A673 (cell line): Measurements from ENCODE around the gene ZNF460. TPM values are rescaled to one million over a fixed set of nuclear protein-coding genes. Genes with fewer than 3 reads are reported as not detected.
"Not testable (repeated sequence)": the region's sequence is repeated elsewhere in the genome, so short reads cannot be mapped to it uniquely, and the experiment has no call there.

Source experiments
- BruUV-seq: library from RNA; stranded (reverse); fragments of 400-500 nt; replicated peaks from 2 replicates; lab custom pipeline; 2021; lab: Mats Ljungman, UMichigan
- CTCF ChIA-PET: fragments of 300-600 bp; sonication (Branson Sonifier 250); formaldehyde crosslinking; loops from one replicate; lab custom pipeline; 2022; ENCODE audit warnings: antibody characterized with exemption; lab: Charles Lee
- POLR2A ChIA-PET: fragments of 300-600 bp; sonication (Branson Sonifier 250); formaldehyde crosslinking; loops from one replicate; lab custom pipeline; 2022; ENCODE audit warnings: antibody characterized with exemption; ENCODE audit not compliant: low non-redundant PET; lab: Charles Lee
- DNase-seq: peaks from one replicate; pipeline ENCODE4 v3.0.0-alpha.2; 2015; ENCODE audit warnings: low spot score
- H3K27ac ChIP-seq: fragments of 200-600 bp; sonication (generic); 2 replicates; pipeline ENCODE4 v1.5.1; 2016; ENCODE audit warnings: mixed run types, low read depth, mild to moderate bottlenecking, mixed read lengths, antibody characterized with exemption, low read length; ENCODE audit not compliant: poor library complexity, severe bottlenecking
- H3K27me3 ChIP-seq: fragments of 200-600 bp; sonication (generic); replicated peaks from 2 replicates; pipeline ENCODE4 v1.6.1; 2017; ENCODE audit warnings: mixed run types, low read depth, mild to moderate bottlenecking, mixed read lengths, antibody characterized with exemption, low read length; ENCODE audit not compliant: insufficient read depth, poor library complexity
- H3K36me3 ChIP-seq: fragments of 200-600 bp; sonication (generic); 2 replicates; pipeline ENCODE4 v1.6.1; 2016; ENCODE audit warnings: mixed run types, mild to moderate bottlenecking, mixed read lengths, antibody characterized with exemption, low read length; ENCODE audit not compliant: insufficient read depth, poor library complexity, severe bottlenecking
- H3K4me1 ChIP-seq: fragments of 200-600 bp; sonication (generic); 2 replicates; pipeline ENCODE4 v1.6.1; 2017; ENCODE audit warnings: mixed run types, mild to moderate bottlenecking, mixed read lengths, antibody characterized with exemption, low read length; ENCODE audit not compliant: insufficient read depth, poor library complexity, severe bottlenecking
- H3K4me3 ChIP-seq: fragments of 200-600 bp; sonication (generic); 2 replicates; pipeline ENCODE4 v1.5.1; 2016; ENCODE audit warnings: low read depth, mixed run types, mild to moderate bottlenecking, mixed read lengths, low read length; ENCODE audit not compliant: poor library complexity, severe bottlenecking
- H3K9me3 ChIP-seq: fragments of 200-600 bp; sonication (generic); 2 replicates; pipeline ENCODE4 v1.6.1; 2016; ENCODE audit warnings: mixed run types, low read depth, mild to moderate bottlenecking, mixed read lengths, antibody characterized with exemption, low read length; ENCODE audit not compliant: poor library complexity, severe bottlenecking
- CTCF ChIP-seq: fragments of 300-800, 200-600 bp; sonication (generic); conservative IDR thresholded peaks from 2 replicates; pipeline ENCODE4 v1.5.1; 2017; ENCODE audit warnings: low read depth, mild to moderate bottlenecking, antibody characterized with exemption, low read length, moderate library complexity, mixed read lengths
- EZH2 ChIP-seq: fragments of 200-600 bp; sonication (generic); IDR thresholded peaks from 2 replicates; pipeline ENCODE4 v1.6.1; 2017; ENCODE audit warnings: borderline replicate concordance, low read depth, mild to moderate bottlenecking, mixed read lengths, antibody characterized with exemption, low read length; ENCODE audit not compliant: poor library complexity, severe bottlenecking
- intact Hi-C: fragments of 100-400 bp; cut with micrococcal nuclease; formaldehyde crosslinking; loops from one replicate; pipeline ENCODE4 v1.10.0; 2022; ENCODE audit not compliant: unreplicated experiment
- total RNA-seq: library from RNA; stranded (reverse); gene quantifications from 2 replicates; pipeline ENCODE4 v1.2.3, GENCODE V29; 2021

The ZNF460 gene
- total RNA-seq, 1 experiment from 2014 or later: 58.4 TPM

- H3K27me3 ChIP-seq: no peaks in the 10 kb centered on the region
- no peak for TF ChIP-seq CTCF
- TF ChIP-seq EZH2: no peak
- peaks cover 4% of the 10 kb centered on the region for H3K4me1 ChIP-seq
- no peak overlapping the region for H3K4me3 ChIP-seq
- H3K9me3 ChIP-seq: no peaks in the 10 kb centered on the region
- intact Hi-C loops: no loop called here
- no TSS peak for BruUV-seq
- ChIA-PET POLR2A (no interaction called here), CTCF (no interaction called here)
- H3K36me3 ChIP-seq: no peaks in the 10 kb centered on the region
- no peak for DNase-seq
- no peak overlapping the region for H3K27ac ChIP-seq
Measured at GRCh38 chr19:57276430-57276829, 3.9 kb upstream of the ZNF460 start.

- intact Hi-C loops, H3K9me3 ChIP-seq, H3K4me3 ChIP-seq, POLR2A ChIA-PET, H3K27ac ChIP-seq, H3K27me3 ChIP-seq, DNase-seq, H3K36me3 ChIP-seq, BruUV-seq, CTCF ChIA-PET: not testable (repeated sequence)
- peaks cover 13% of the 10 kb centered on the region for H3K4me1 ChIP-seq
Measured at GRCh38 chr19:57278481-57278880, 1.8 kb upstream of the ZNF460 start.

- peak overlapping the region; percentile 98 for H3K27ac ChIP-seq
- H3K27me3 ChIP-seq: no peaks in the 10 kb centered on the region
- H3K4me1 ChIP-seq: peaks cover 13% of the 10 kb centered on the region
- TF ChIP-seq EZH2: no peak
- peak; percentile 31; the same call in 1 of the 2 replicates for TF ChIP-seq CTCF
- H3K36me3 ChIP-seq: peaks cover 8% of the 10 kb centered on the region
- no peaks in the 10 kb centered on the region for H3K9me3 ChIP-seq
- intact Hi-C loops: loop anchor here (1.0 kb wide), 1 partner anchor 39 kb away; the partner anchor contains the start of gene ZNF805
- ChIA-PET CTCF (no interaction called here), POLR2A (no interaction called here)
- TSS peak; percentile 86 for BruUV-seq
- DNase-seq: peak; percentile 96
- peak overlapping the region; percentile 92 for H3K4me3 ChIP-seq
Measured at GRCh38 chr19:57279418-57280164, 694 bp upstream of the ZNF460 start.
